Pancreas (tissue), 10 donors: ENCODE results near the gene OOEP. TPM values are rescaled to one million over a fixed set of nuclear protein-coding genes. Genes with fewer than 3 reads are reported as not detected.

Experiments used
- ATAC-seq, 4 donors: fragments of 200-7000 bp; cut with Tn5 transposase; one replicate each; pipeline versions ENCODE4 v1.8.0 to v1.9.1; 2020; ENCODE audit warnings: mild to moderate bottlenecking in 4 of 4, moderate library complexity in 4 of 4
- DNase-seq, 6 donors: peaks; one replicate each; pipeline ENCODE4 v3.0.0-alpha.2; 2020
- FAIRE-seq: peaks from 2 replicates; lab custom pipeline; 2012; peaks lifted over from hg19 to GRCh38; lab: Jason Lieb, UNC
- H3K27ac ChIP-seq, 4 donors: fragments of 200-600 bp; sonication (generic); 1 replicate in 3 of 4; 2 replicates in 1 of 4; pipeline versions ENCODE4 v1.5.0 to v1.8.0; 2020
- H3K27me3 ChIP-seq, 4 donors: fragments of 200-600 bp; one replicate each; pipeline ENCODE4 v1.8.0; 2021
- H3K36me3 ChIP-seq, 3 donors: fragments of 200-600 bp; sonication (generic) in 1 of 3; one replicate each; pipeline versions ENCODE4 v1.5.0 to v1.8.0; 2020 to 2021
- H3K4me1 ChIP-seq, 3 donors: fragments of 200-600 bp; one replicate each; pipeline ENCODE4 v1.8.0; 2021
- H3K4me3 ChIP-seq, 4 donors: fragments of 200-600 bp; sonication (generic) in 2 of 4; one replicate each; pipeline versions ENCODE4 v1.5.0 to v1.8.0; 2020 to 2021
- H3K9me3 ChIP-seq, 4 donors: fragments of 200-600 bp; one replicate each; pipeline ENCODE4 v1.8.0; 2021
- CTCF ChIP-seq, 4 donors: fragments of 200-600 bp; sonication (generic) in 3 of 4; IDR thresholded peaks; one replicate each; pipeline versions ENCODE4 v1.5.0 to v1.8.0; 2021; ENCODE audit warnings: antibody characterized with exemption in 4 of 4
- WGBS, 2 donors: extraction: QIAGEN DNeasy Blood & Tissue Kit; methylation state at CpG; one replicate each; pipeline ENCODE4 v1.1.7; 2013; 5-methylcytosine and 5-hydroxymethylcytosine counted together
- intact Hi-C, 3 donors: fragments of 100-400 bp; cut with DNase I; formaldehyde crosslinking; loops; one replicate each; pipeline versions ENCODE4 v1.11.1 to v1.14.2; 2022
- polyA plus RNA-seq, 2 donors: library from polyadenylated mRNA; stranded (reverse); fragments of 200-250 nt; gene quantifications; one replicate each; pipeline ENCODE4 v1.2.3, GENCODE V29; 2013
- total RNA-seq, 6 donors: library from RNA; stranded (reverse); fragmentation: NEBNext Ultra II Directional in 4 of 6; extraction: Animal tissue kit (Norgen Biotek cat#: 25700) in 4 of 6; gene quantifications; one replicate each; pipeline versions ENCODE4 v1.2.1 to v1.2.4, GENCODE V29; 2021 to 2023
- donor health status: healthy with polysubstance abuse.
- donor health status: DM: no; HTN: no; CAD: no; lungs with moderate emphysema.
- donor health status: DM: no; HTN: no; CAD: no.
- donor health status: control.
- donor health status: control.
- donor health status: Bipolar disorder and iron deficiency.
- donor health status: DM: yes; HTN: yes; CAD: no.
- donor health status: DM: no; HTN: no; CAD: no.
- donor health status: DM: no; HTN: no; CAD: no.
- donor health status: DM: yes; HTN: yes; CAD: no.

OOEP gene
- total and polyA plus RNA-seq, 8 donors = 0.32 to 0.73 (median 0.45) TPM; not detected in 4

DNA sequence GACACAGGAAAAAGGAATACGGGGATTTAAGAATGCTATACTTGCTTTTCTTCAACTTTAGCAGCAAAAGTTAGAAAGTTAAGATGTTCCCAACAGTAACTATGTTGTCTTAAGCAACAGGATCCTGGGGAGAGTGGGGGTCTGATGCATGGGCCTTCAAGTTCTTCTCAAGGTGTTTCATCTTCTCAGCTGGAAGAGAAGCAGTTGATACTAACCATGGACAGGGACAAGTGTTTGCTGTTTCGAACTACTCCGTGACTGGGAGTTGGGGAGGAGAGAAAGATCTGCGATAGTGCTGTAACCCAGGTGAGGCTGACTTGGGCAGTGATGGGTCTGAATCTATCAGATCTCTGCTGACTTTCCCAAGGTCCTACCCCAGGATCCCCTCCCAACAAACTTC lies 1.0 kb downstream of the OOEP start:
- 87 to 94% methylated on average over 4 of the region's 4 CpGs for WGBS, 2 donors
- TF ChIP-seq CTCF (IDR thresholded peaks at IDR 0.05) = no peak

DNA sequence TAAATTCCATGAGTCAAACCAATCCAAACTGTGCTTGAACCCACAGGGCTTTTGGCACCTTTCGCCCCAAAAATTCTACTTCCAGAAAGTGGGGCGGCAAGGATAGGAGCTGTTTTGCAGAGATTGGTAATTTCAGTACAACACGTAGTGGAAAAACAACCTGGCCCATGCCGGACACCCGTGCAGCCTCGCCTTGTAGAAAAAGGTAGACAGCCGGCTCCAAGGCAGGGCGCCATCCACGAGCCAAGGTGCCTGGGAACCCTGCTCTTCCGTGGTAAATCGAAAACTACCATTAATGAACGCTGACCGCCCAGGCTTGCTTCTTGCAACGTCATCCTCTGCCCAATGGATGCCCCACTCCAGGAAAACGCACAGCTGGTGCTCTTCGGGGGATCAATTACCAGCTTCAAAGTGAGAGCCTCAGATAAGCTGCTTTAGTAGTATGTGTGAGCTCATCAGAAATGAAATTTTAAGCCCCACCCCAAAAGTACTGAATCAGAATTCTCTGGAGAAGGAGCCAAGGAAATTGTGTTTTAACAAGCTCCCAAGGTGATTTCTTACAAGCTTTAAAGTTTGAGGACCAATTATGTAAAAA lies 1.8 kb downstream of the OOEP start:
- Histone ChIP-seq H3K27me3 (no peaks in the 10 kb centered on the region), H3K27ac (no peak overlapping the region), H3K36me3 (no peaks in the 10 kb centered on the region), H3K4me3 (no peak overlapping the region), H3K9me3 (no peaks in the 10 kb centered on the region), H3K4me1 (no peaks in the 10 kb centered on the region)
- FAIRE-seq (no peak), ATAC-seq (no peak), DNase-seq (no peak)
- WGBS, 2 donors = 52 to 60% methylated on average over 16 of the region's 16 CpGs
- intact Hi-C loops = no loop called here
- no peak for TF ChIP-seq CTCF (IDR thresholded peaks at IDR 0.05)

More for the DNA sequence above, 1.0 kb downstream of the OOEP start:
- no peaks in the 10 kb centered on the region for H3K27me3 ChIP-seq
- no peaks in the 10 kb centered on the region for H3K4me1 ChIP-seq
- no peaks in the 10 kb centered on the region for H3K9me3 ChIP-seq
- FAIRE-seq (no peak), DNase-seq (no peak), ATAC-seq (no peak)
- intact Hi-C loops = no loop called here
- no peak overlapping the region for H3K27ac ChIP-seq
- no peaks in the 10 kb centered on the region for H3K36me3 ChIP-seq
- H3K4me3 ChIP-seq = no peak overlapping the region

- H3K27me3 ChIP-seq = no peaks in the 10 kb centered on the region
- ATAC-seq (no peak), DNase-seq (no peak), FAIRE-seq (no peak)
- no peaks in the 10 kb centered on the region for H3K9me3 ChIP-seq
- intact Hi-C loops = no loop called here
- H3K27ac ChIP-seq = no peak overlapping the region
- no peak overlapping the region for H3K4me3 ChIP-seq
- 83 to 88% methylated on average over 9 of the region's 9 CpGs for WGBS, 2 donors
- TF ChIP-seq CTCF (IDR thresholded peaks at IDR 0.05) = no peak
- H3K36me3 ChIP-seq = no peaks in the 10 kb centered on the region
- H3K4me1 ChIP-seq = no peaks in the 10 kb centered on the region
These were observed 5.1 kb downstream of the OOEP start for GRCh38 chr6:73364549-73364948.

DNA sequence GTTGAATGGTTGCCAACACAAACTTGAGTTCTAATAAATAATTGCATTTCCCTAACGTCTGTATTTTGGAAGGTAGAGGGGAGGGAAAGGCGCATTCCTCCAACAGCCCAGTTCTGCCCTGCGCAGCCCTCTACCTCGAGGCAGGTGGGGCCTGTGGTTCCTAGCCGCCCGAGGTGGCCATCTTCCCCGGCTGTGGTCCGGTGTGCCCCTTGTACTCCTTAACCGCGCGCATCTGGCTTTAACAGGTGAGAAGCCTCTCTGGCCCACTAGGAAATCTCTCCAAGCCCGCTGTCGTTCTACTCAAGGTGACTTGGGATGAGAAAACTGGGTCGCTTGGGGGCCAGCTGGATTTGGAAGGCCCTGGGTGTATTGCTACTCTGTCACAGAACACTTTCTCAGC lies 5.6 kb downstream of the OOEP start:
- DNase-seq (no peak), FAIRE-seq (no peak), ATAC-seq (no peak)
- WGBS, 2 donors = 85 to 89% methylated on average over 14 of the region's 14 CpGs
- H3K27me3 ChIP-seq = no peaks in the 10 kb centered on the region
- TF ChIP-seq CTCF (IDR thresholded peaks at IDR 0.05) = no peak
- H3K27ac ChIP-seq = no peak overlapping the region
- intact Hi-C loops = no loop called here
- no peaks in the 10 kb centered on the region for H3K36me3 ChIP-seq
- H3K4me1 ChIP-seq = no peaks in the 10 kb centered on the region
- no peaks in the 10 kb centered on the region for H3K9me3 ChIP-seq
- H3K4me3 ChIP-seq = no peak overlapping the region

- intact Hi-C loops = no loop called here
- no peaks in the 10 kb centered on the region for H3K4me1 ChIP-seq
- H3K27ac ChIP-seq = no peak overlapping the region
- H3K27me3 ChIP-seq = no peaks in the 10 kb centered on the region
- DNase-seq (peak in 1 of 6 donors; percentile 67), FAIRE-seq (no peak), ATAC-seq (no peak)
- H3K9me3 ChIP-seq = no peaks in the 10 kb centered on the region
- no peak for TF ChIP-seq CTCF (IDR thresholded peaks at IDR 0.05)
- WGBS, 2 donors = 90 to 92% methylated on average over 23 of the region's 23 CpGs
- H3K36me3 ChIP-seq = no peaks in the 10 kb centered on the region
- H3K4me3 ChIP-seq = no peak overlapping the region
These were observed 6.2 kb downstream of the OOEP start for GRCh38 chr6:73363537-73363875.
